PC-9 (cell line): ENCODE results near the gene UBA1. TPM values are rescaled to one million over a fixed set of nuclear protein-coding genes. Genes with fewer than 3 reads are reported as not detected.

Source experiments
- BruUV-seq: library from RNA; stranded (reverse); fragments of 400-500 nt; replicated peaks from 2 replicates; lab custom pipeline; 2021; lab: Mats Ljungman, UMichigan
- CTCF ChIA-PET: fragments of 300-600 bp; sonication (Branson Sonifier 250); formaldehyde crosslinking; loops from one replicate; lab custom pipeline; 2022; ENCODE audit warnings: antibody characterized with exemption; lab: Charles Lee
- POLR2A ChIA-PET: fragments of 300-600 bp; sonication (Branson Sonifier 250); formaldehyde crosslinking; loops from one replicate; lab custom pipeline; 2022; ENCODE audit warnings: antibody characterized with exemption; ENCODE audit not compliant: unreplicated experiment; lab: Charles Lee
- DNase-seq, 2 experiments: peaks; one replicate each; pipeline versions ENCODE4 v3.0.0 to v3.0.0-alpha.2; 2015 to 2022; ENCODE audit warnings: mixed read lengths in 1 of 2
- H2AFZ ChIP-seq: fragments of 200-600 bp; sonication (generic); 2 replicates; pipeline ENCODE4 v1.8.1; 2017; ENCODE audit warnings: antibody characterized with exemption
- H3F3A ChIP-seq: fragments of 200-600 bp; sonication (generic); 2 replicates; pipeline ENCODE4 v1.8.1; 2017; ENCODE audit warnings: antibody characterized with exemption, mild to moderate bottlenecking, low read depth; ENCODE audit not compliant: insufficient read depth
- H3K27ac ChIP-seq: fragments of 200-600 bp; sonication (generic); 2 replicates; pipeline ENCODE4 v1.6.1; 2016; ENCODE audit warnings: mixed run types
- H3K27me3 ChIP-seq: fragments of 200-600 bp; sonication (generic); 2 replicates; pipeline ENCODE4 v1.6.1; 2016; ENCODE audit warnings: low read depth, mixed run types; ENCODE audit not compliant: insufficient read depth
- H3K36me3 ChIP-seq: fragments of 200-600 bp; sonication (generic); 2 replicates; pipeline ENCODE4 v1.6.1; 2016; ENCODE audit warnings: low read depth, mixed run types
- H3K4me1 ChIP-seq: fragments of 200-600 bp; sonication (generic); replicated peaks from 2 replicates; pipeline ENCODE4 v1.6.1; 2016; ENCODE audit warnings: mixed run types; ENCODE audit not compliant: insufficient read depth
- H3K4me2 ChIP-seq: fragments of 200-600 bp; sonication (generic); 2 replicates; pipeline ENCODE4 v1.6.1; 2017; ENCODE audit warnings: mixed run types
- H3K4me3 ChIP-seq: fragments of 200-600 bp; sonication (generic); 2 replicates; pipeline ENCODE4 v1.6.1; 2016; ENCODE audit warnings: mixed run types
- H3K79me2 ChIP-seq: fragments of 200-600 bp; sonication (generic); 2 replicates; pipeline ENCODE4 v1.6.1; 2017; ENCODE audit warnings: low read depth, mixed run types
- H3K9me2 ChIP-seq: fragments of 200-600 bp; sonication (generic); 2 replicates; pipeline ENCODE4 v1.8.1; 2017; ENCODE audit warnings: mild to moderate bottlenecking; ENCODE audit not compliant: insufficient read depth
- H3K9me3 ChIP-seq: fragments of 200-600 bp; sonication (generic); 2 replicates; pipeline ENCODE4 v1.8.1; 2016; ENCODE audit warnings: low read depth; ENCODE audit not compliant: insufficient read depth
- H4K20me1 ChIP-seq: fragments of 200-600 bp; sonication (generic); 2 replicates; pipeline ENCODE4 v1.8.1; 2017; ENCODE audit not compliant: insufficient read depth
- CTCF ChIP-seq: fragments of 200-600 bp; sonication (generic); conservative IDR thresholded peaks from 2 replicates; pipeline ENCODE4 v1.6.1; 2017; ENCODE audit warnings: mixed run types, antibody characterized with exemption, mild to moderate bottlenecking, moderate library complexity
- EZH2 ChIP-seq: fragments of 200-600 bp; sonication (generic); IDR thresholded peaks from 2 replicates; pipeline ENCODE4 v1.8.0; 2017; ENCODE audit warnings: antibody characterized with exemption, low read depth
- intact Hi-C: fragments of 100-400 bp; cut with micrococcal nuclease; formaldehyde crosslinking; loops from one replicate; pipeline ENCODE4 v1.10.0; 2022; ENCODE audit not compliant: unreplicated experiment
- total RNA-seq: library from RNA; stranded (reverse); gene quantifications from 2 replicates; pipeline ENCODE4 v1.2.3, GENCODE V29; 2021

The UBA1 gene
- total RNA-seq, 1 experiment from 2014 or later: 126 TPM

GRCh38 chrX:47229427-47229826 is 35.8 kb downstream of the UBA1 start:
- Histone ChIP-seq H3K4me2 (no peak overlapping the region), H3K27ac (no peak overlapping the region), H3K9me2 (no peaks in the 10 kb centered on the region), H3K27me3 (no peaks in the 10 kb centered on the region), H3K36me3 (no peaks in the 10 kb centered on the region), H2AFZ (no peak overlapping the region), H3K4me1 (no peaks in the 10 kb centered on the region), H4K20me1 (no peaks in the 10 kb centered on the region), H3K79me2 (peaks cover 7% of the 10 kb centered on the region; the same call in 1 of the 2 replicates), H3F3A (no peaks in the 10 kb centered on the region), H3K4me3 (no peak overlapping the region), H3K9me3 (no peaks in the 10 kb centered on the region)
- intact Hi-C loops: no loop called here
- no peak for DNase-seq
- ChIA-PET CTCF (no interaction called here), POLR2A (no interaction called here)
- TF ChIP-seq CTCF (no peak), EZH2 (no peak)
- BruUV-seq: no TSS peak

- CTCF ChIA-PET: no interaction called here
- intact Hi-C loops: loop anchor here (5.0 kb wide), 2 partner anchors 67 to 132 kb away; no protein-coding TSS in a partner anchor
Observed at GRCh38 chrX:47230136-47230868, 36.7 kb downstream of the UBA1 start.

GRCh38 chrX:47231167-47231566 is 37.5 kb downstream of the UBA1 start:
- Histone ChIP-seq H3F3A (no peaks in the 10 kb centered on the region), H3K9me2 (no peaks in the 10 kb centered on the region), H3K9me3 (no peaks in the 10 kb centered on the region), H3K4me1 (no peaks in the 10 kb centered on the region), H3K27ac (no peak overlapping the region), H3K4me3 (no peak overlapping the region), H3K4me2 (no peak overlapping the region), H2AFZ (no peak overlapping the region), H3K36me3 (no peaks in the 10 kb centered on the region), H3K27me3 (no peaks in the 10 kb centered on the region), H4K20me1 (no peaks in the 10 kb centered on the region), H3K79me2 (peaks cover 21% of the 10 kb centered on the region)
- BruUV-seq: no TSS peak
- no peak for TF ChIP-seq CTCF
- TF ChIP-seq EZH2: no peak
- ChIA-PET CTCF (interaction anchor here (0.6 kb wide), 1 partner anchor 81 kb away, joined by 3 read pairs; no protein-coding TSS in a partner anchor), POLR2A (no interaction called here)
- DNase-seq: no peak
- intact Hi-C loops: loop anchor here (5.0 kb wide), 2 partner anchors 66 to 131 kb away; no protein-coding TSS in a partner anchor

More at GRCh38 chrX:47230136-47230868, 36.7 kb downstream of the UBA1 start:
- no peak for DNase-seq
- POLR2A ChIA-PET: no interaction called here
- no peak overlapping the region for H3K4me3 ChIP-seq
- H3K27ac ChIP-seq: no peak overlapping the region
- H3F3A ChIP-seq: no peaks in the 10 kb centered on the region
- no TSS peak for BruUV-seq
- H3K27me3 ChIP-seq: no peaks in the 10 kb centered on the region
- H3K4me2 ChIP-seq: no peak overlapping the region
- H3K9me2 ChIP-seq: no peaks in the 10 kb centered on the region
- no peaks in the 10 kb centered on the region for H3K4me1 ChIP-seq
- peaks cover 14% of the 10 kb centered on the region for H3K79me2 ChIP-seq
- H2AFZ ChIP-seq: no peak overlapping the region
- TF ChIP-seq EZH2 (no peak), CTCF (no peak)
- H3K9me3 ChIP-seq: no peaks in the 10 kb centered on the region
- no peaks in the 10 kb centered on the region for H4K20me1 ChIP-seq
- H3K36me3 ChIP-seq: no peaks in the 10 kb centered on the region
